Measurements from ENCODE around the gene SNX5. TPM values are rescaled to one million over a fixed set of nuclear protein-coding genes. Genes with fewer than 3 reads are reported as not detected.

The SNX5 gene
- total RNA-seq, 1 experiment from 2014 or later, result 159 TPM

DNA sequence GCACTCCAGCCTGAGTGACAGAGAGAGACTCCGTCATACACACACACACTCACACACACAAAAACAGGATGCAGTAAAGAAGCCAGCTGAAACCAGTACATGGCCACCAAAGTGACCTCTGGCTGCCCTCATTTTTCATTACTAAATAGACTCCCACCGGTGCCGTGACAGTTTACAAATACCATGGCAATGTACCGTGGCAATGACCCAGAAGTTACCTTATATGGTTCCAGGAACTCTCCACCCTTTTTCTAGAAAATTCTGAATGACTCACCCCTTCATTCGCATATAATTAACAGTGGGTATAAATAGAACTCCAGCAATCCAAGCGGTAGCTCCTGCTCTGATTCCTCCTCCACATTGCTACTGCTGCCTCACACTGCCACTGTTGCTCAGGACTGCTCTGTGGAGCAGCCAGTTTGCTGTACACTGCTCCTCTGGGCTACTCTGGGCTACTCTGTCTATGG is 57.7 kb downstream of the SNX5 start (continued):
- TF ChIP-seq, protein P1, sequence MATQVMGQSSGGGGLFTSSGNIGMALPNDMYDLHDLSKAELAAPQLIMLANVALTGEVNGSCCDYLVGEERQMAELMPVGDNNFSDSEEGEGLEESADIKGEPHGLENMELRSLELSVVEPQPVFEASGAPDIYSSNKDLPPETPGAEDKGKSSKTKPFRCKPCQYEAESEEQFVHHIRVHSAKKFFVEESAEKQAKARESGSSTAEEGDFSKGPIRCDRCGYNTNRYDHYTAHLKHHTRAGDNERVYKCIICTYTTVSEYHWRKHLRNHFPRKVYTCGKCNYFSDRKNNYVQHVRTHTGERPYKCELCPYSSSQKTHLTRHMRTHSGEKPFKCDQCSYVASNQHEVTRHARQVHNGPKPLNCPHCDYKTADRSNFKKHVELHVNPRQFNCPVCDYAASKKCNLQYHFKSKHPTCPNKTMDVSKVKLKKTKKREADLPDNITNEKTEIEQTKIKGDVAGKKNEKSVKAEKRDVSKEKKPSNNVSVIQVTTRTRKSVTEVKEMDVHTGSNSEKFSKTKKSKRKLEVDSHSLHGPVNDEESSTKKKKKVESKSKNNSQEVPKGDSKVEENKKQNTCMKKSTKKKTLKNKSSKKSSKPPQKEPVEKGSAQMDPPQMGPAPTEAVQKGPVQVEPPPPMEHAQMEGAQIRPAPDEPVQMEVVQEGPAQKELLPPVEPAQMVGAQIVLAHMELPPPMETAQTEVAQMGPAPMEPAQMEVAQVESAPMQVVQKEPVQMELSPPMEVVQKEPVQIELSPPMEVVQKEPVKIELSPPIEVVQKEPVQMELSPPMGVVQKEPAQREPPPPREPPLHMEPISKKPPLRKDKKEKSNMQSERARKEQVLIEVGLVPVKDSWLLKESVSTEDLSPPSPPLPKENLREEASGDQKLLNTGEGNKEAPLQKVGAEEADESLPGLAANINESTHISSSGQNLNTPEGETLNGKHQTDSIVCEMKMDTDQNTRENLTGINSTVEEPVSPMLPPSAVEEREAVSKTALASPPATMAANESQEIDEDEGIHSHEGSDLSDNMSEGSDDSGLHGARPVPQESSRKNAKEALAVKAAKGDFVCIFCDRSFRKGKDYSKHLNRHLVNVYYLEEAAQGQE (IDR thresholded peaks at IDR 0.05; ENCODE audit: low read depth), result no peak
- TF ChIP-seq ELF1 (IDR thresholded peaks at IDR 0.05; ENCODE audit: borderline replicate concordance, low read depth), result no peak
- no peak for TF ChIP-seq EGR1 (IDR thresholded peaks at IDR 0.05; ENCODE audit: low read depth)
- TF ChIP-seq CEBPB (IDR thresholded peaks at IDR 0.05; ENCODE audit: low read depth), result no peak
- no peak for TF ChIP-seq ZFX (IDR thresholded peaks at IDR 0.05)
- no peak for TF ChIP-seq FOSL1 (IDR thresholded peaks at IDR 0.05; ENCODE audit: low read depth)
- no peak for TF ChIP-seq EZH2phosphoT487 (IDR thresholded peaks at IDR 0.05; ENCODE audit: borderline replicate concordance)
- no peak for TF ChIP-seq JUND (IDR thresholded peaks at IDR 0.05)

DNA sequence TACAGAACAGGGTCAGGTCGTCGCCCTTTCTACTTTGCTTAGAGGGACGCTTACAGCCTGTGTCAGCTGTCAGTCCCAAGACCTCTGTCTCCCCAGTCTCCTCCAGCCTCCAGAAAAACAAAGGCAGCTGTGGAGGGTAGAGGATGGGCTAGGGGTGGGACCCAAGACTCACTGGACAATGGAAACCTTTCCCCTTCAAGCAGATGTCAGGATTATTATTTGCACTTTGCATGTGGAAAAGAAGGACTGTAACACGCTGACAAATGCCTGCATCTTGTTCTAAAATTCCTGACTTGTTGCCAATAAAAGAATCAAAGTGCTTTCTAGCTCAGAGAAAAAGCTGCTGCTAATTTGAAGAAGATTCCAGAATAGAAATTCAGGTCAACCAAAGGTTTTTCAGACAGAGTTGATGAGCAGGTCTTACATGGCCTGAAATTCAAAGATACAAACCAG is 58.7 kb downstream of the SNX5 start:
- ChIA-PET CTCF (no interaction called here), RAD21 (ENCODE audit: low non-redundant PET in 1 of 2, low total read pairs in 2 of 2, uncharacterized antibody in 2 of 2, unreplicated experiment in 2 of 2) (no interaction called here), POLR2A (no interaction called here)
- Histone ChIP-seq H3K9ac (ENCODE audit: low read length) (no peak overlapping the region), H3K4me1 (ENCODE audit: control insufficient read depth in 1 of 2, insufficient read depth in 2 of 2, low read length in 2 of 2) (no peaks in the 10 kb centered on the region), H3K36me3 (ENCODE audit: control insufficient read depth in 1 of 2, insufficient read depth in 2 of 2, low read length in 2 of 2) (no peaks in the 10 kb centered on the region), H3K79me2 (ENCODE audit: insufficient read depth, low read length) (no peaks in the 10 kb centered on the region), H3K4me3 (replicated peaks in 1 of 2; ENCODE audit: low read depth in 1 of 2, low read length in 2 of 2) (no peak overlapping the region), H3K9me3 (ENCODE audit: control insufficient read depth in 1 of 2, insufficient read depth in 1 of 2, low read depth in 1 of 2, low read length in 2 of 2) (no peaks in the 10 kb centered on the region), H3K9me2 (ENCODE audit: insufficient read depth) (no peaks in the 10 kb centered on the region), H3K4me2 (ENCODE audit: low read length) (no peak overlapping the region), H4K20me1 (ENCODE audit: insufficient read depth) (no peaks in the 10 kb centered on the region), H3K27me3 (ENCODE audit: insufficient read depth, low read length) (no peaks in the 10 kb centered on the region), H3K27ac (ENCODE audit: low read depth, low read length) (no peak overlapping the region), H2AFZ (ENCODE audit: low read depth, low read length, poor library complexity, severe bottlenecking) (no peak overlapping the region)
- intact Hi-C loops (cut with micrococcal nuclease), result no loop called here
- DNase-seq (ENCODE audit: low read depth, low spot score) (no peak), ATAC-seq (no peak)
- BruUV-seq (replicated peaks), result no TSS peak
- TF ChIP-seq CBX3 (IDR thresholded peaks at IDR 0.05; ENCODE audit: low read depth), result no peak
- TF ChIP-seq, protein P2, sequence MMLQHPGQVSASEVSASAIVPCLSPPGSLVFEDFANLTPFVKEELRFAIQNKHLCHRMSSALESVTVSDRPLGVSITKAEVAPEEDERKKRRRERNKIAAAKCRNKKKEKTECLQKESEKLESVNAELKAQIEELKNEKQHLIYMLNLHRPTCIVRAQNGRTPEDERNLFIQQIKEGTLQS (IDR thresholded peaks at IDR 0.05), result no peak
- TF ChIP-seq, protein P3, sequence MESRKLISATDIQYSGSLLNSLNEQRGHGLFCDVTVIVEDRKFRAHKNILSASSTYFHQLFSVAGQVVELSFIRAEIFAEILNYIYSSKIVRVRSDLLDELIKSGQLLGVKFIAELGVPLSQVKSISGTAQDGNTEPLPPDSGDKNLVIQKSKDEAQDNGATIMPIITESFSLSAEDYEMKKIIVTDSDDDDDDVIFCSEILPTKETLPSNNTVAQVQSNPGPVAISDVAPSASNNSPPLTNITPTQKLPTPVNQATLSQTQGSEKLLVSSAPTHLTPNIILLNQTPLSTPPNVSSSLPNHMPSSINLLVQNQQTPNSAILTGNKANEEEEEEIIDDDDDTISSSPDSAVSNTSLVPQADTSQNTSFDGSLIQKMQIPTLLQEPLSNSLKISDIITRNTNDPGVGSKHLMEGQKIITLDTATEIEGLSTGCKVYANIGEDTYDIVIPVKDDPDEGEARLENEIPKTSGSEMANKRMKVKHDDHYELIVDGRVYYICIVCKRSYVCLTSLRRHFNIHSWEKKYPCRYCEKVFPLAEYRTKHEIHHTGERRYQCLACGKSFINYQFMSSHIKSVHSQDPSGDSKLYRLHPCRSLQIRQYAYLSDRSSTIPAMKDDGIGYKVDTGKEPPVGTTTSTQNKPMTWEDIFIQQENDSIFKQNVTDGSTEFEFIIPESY (IDR thresholded peaks at IDR 0.05; ENCODE audit: extremely low read depth, insufficient replicate concordance, low read length), result no peak
- no peak for TF ChIP-seq SIN3A (IDR thresholded peaks at IDR 0.05; ENCODE audit: low read depth)
- no peak for TF ChIP-seq POLR2AphosphoS5 (IDR thresholded peaks at IDR 0.05; ENCODE audit: low read depth, low read length)
- no peak for TF ChIP-seq ZFX (IDR thresholded peaks at IDR 0.05)
- TF ChIP-seq POLR2A (IDR thresholded peaks at IDR 0.05; ENCODE audit: borderline replicate concordance, extremely low read depth, insufficient read depth, insufficient read length), result no peak
- TF ChIP-seq ELF1 (IDR thresholded peaks at IDR 0.05; ENCODE audit: borderline replicate concordance, low read depth), result no peak
- TF ChIP-seq, protein P4, sequence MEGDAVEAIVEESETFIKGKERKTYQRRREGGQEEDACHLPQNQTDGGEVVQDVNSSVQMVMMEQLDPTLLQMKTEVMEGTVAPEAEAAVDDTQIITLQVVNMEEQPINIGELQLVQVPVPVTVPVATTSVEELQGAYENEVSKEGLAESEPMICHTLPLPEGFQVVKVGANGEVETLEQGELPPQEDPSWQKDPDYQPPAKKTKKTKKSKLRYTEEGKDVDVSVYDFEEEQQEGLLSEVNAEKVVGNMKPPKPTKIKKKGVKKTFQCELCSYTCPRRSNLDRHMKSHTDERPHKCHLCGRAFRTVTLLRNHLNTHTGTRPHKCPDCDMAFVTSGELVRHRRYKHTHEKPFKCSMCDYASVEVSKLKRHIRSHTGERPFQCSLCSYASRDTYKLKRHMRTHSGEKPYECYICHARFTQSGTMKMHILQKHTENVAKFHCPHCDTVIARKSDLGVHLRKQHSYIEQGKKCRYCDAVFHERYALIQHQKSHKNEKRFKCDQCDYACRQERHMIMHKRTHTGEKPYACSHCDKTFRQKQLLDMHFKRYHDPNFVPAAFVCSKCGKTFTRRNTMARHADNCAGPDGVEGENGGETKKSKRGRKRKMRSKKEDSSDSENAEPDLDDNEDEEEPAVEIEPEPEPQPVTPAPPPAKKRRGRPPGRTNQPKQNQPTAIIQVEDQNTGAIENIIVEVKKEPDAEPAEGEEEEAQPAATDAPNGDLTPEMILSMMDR (IDR thresholded peaks at IDR 0.05 in 2 of 3, conservative IDR thresholded peaks at IDR 0.05 in 1 of 3; ENCODE audit: borderline replicate concordance in 1 of 3, insufficient read depth in 1 of 3, low read depth in 2 of 3, low read length in 2 of 3), result no peak
- TF ChIP-seq SRF (IDR thresholded peaks at IDR 0.05; ENCODE audit: low read depth), result no peak
- no peak for TF ChIP-seq YY1 (IDR thresholded peaks at IDR 0.05; ENCODE audit: extremely low read depth, insufficient replicate concordance, low read depth, low read length)
- TF ChIP-seq EGR1 (IDR thresholded peaks at IDR 0.05; ENCODE audit: low read depth), result no peak
- no peak for TF ChIP-seq EZH2 (IDR thresholded peaks at IDR 0.05)
- no peak for TF ChIP-seq ZNF274 (IDR thresholded peaks at IDR 0.05; ENCODE audit: low read depth, low read length)
- TF ChIP-seq RAD21 (IDR thresholded peaks at IDR 0.05; ENCODE audit: low read depth), result no peak
- TF ChIP-seq CEBPB (IDR thresholded peaks at IDR 0.05; ENCODE audit: low read depth), result no peak

Data from HCT116 (cell line).